Adipocyte (in vitro differentiated cells): Measurements from ENCODE around the gene CLCN6.

Experiments used
- DNase-seq: peaks from one replicate; pipeline ENCODE4 v3.0.0-alpha.2; 2015; ENCODE audit warnings: low read depth
- H3K27me3 ChIP-seq: replicated peaks from 2 replicates; pipeline ENCODE4 v1.7.0; 2013; ENCODE audit warnings: mild to moderate bottlenecking, low read length, moderate library complexity; ENCODE audit not compliant: control insufficient read depth, insufficient read depth
- H3K36me3 ChIP-seq: 2 replicates; pipeline ENCODE4 v1.7.0; 2013; ENCODE audit warnings: low read length, mild to moderate bottlenecking, moderate library complexity; ENCODE audit not compliant: control insufficient read depth, insufficient read depth, severe bottlenecking
- H3K4me1 ChIP-seq: 2 replicates; pipeline ENCODE4 v1.7.0; 2013; ENCODE audit warnings: mild to moderate bottlenecking, low read length, moderate library complexity; ENCODE audit not compliant: control insufficient read depth, insufficient read depth
- H3K4me3 ChIP-seq: 2 replicates; pipeline ENCODE4 v1.7.0; 2013; ENCODE audit warnings: mild to moderate bottlenecking, low read length, moderate library complexity
- H3K9ac ChIP-seq: 2 replicates; pipeline ENCODE4 v1.7.0; 2013; ENCODE audit warnings: mild to moderate bottlenecking, low read length, moderate library complexity
- H3K9me3 ChIP-seq: 2 replicates; pipeline ENCODE4 v1.7.0; 2013; ENCODE audit warnings: mild to moderate bottlenecking, low read length, moderate library complexity; ENCODE audit not compliant: control insufficient read depth

The CLCN6 gene

DNA sequence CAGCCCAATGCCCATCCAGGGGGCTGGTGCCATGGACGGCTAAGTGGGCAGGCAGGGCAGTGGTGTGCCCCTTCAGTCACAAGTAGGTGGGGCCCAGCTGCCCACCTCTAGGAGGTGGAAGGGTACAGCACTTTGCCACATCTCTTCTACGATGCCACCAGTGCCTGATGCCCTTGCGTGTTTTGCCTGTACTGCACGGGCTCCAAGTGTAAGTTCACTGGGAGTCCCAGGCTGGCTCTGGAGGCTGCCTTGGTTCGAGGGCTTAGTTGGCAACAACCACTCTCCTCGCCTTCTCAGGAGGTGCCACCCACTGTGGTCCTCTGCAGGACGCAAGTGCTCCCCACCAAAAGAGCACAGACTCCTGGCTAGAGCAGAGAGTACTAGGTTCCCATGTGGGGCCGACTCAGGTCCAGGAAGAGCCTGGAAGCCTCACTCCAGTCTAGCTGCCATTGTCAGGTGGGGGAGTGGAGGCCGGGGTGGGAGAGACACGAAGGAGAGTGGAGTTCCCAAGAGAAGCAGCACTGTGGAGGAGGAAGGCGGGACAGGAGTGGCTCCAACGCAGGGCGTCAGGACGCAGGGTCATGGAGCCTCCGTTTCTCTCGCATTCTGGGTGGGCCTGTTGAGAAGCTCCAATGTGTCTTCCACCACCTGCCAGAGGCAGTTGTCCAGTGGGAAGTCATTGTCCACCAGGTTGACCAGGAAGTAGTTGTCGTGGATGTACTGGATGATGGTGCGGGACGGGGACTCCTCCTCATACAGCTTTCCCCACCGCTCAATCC, 15.7 kb upstream of the CLCN6 start:
- Histone ChIP-seq H3K4me1 (peaks cover 58% of the 10 kb centered on the region), H3K27me3 (no peaks in the 10 kb centered on the region), H3K4me3 (peak overlapping the region; percentile 40), H3K9ac (peak overlapping the region; percentile 59), H3K36me3 (peaks cover 28% of the 10 kb centered on the region), H3K9me3 (no peaks in the 10 kb centered on the region)
- DNase-seq, result no peak

DNA sequence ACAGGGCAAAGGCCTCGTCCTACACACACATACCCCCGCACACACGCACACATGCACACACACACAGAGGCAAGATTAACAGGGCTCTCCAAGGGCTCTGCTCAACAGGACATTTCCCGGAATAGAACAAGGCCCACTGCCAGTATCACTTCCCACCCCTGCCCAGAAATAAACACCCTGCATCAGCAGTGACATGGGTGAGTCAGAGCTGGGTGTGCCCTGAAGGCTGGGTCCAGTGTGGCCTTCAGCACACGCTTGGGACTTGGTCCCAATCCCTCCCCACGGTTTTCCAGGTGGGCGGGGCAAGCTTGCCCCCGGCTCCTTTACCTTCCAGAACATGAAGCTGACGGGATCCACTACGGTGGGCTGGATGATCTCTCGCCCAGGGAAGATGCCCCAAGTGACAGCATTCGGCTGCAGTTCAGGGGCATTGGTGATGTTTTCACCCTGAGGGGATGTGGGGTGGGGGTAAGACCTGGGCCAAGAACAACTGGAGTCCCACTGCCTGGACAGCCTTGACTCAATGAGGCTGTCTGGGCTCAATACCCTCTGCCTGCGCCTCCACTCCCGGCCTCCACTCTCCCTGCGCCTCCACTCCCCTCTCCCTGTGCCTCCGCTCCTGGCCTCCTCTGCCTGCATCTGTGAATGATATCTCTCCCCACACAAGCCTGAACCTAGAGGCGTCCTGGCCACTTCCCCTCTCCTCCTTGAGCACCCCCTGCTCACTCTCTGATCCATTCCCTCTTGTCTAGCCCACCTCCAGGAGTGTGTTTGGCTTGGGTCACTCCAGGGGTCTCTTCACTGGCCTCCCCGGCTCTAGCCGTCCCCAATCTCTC, 14.9 kb upstream of the CLCN6 start:
- H3K27me3 ChIP-seq, result no peaks in the 10 kb centered on the region
- H3K36me3 ChIP-seq, result peaks cover 36% of the 10 kb centered on the region
- H3K9me3 ChIP-seq, result no peaks in the 10 kb centered on the region
- H3K9ac ChIP-seq, result peak overlapping the region; percentile 59
- peak overlapping the region; percentile 40 for H3K4me3 ChIP-seq
- peak; percentile 89 for DNase-seq
- peaks cover 57% of the 10 kb centered on the region for H3K4me1 ChIP-seq

DNA sequence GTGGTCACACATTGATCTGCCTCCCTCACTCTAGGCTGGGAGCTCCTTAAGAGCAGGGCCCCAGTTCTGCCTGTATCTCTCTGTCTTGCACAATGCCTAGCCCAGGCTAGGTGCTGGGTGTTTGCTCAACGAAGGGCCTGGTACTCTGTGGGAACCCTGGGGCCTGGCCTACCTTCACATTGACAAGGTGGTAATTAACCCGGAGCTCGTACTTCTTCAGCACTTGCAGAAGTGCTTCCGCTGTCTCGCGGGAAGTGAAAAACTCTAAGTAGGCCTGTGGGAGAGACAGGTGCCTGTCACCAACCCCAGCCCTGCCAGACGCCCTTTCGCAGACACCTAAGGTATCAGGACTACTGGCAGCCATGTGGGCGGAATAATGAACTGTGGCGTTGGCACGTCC, 13.9 kb upstream of the CLCN6 start:
- peaks cover 61% of the 10 kb centered on the region for H3K4me1 ChIP-seq

DNA sequence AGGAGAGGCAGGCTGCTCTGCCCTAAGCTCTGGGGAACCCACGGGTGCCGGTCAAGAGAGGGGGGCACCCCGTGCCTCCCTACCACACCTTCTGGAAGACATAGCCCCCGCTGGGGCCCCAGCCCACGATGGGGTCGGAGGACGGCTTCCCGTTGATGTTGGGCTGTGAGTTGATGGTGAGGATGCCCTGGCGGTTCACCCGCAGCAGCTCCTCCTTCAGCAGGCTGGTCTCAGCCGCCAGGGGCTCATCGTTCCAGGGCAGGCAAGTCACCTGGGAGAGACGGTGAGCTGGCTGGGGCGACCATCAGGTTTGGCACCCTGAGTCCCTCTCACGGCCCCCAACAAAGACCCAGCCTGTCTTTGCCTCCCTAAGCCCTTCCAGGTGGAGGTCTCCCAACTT, 12.2 kb upstream of the CLCN6 start:
- Histone ChIP-seq H3K4me3 (no peak overlapping the region), H3K9me3 (no peaks in the 10 kb centered on the region), H3K36me3 (peaks cover 44% of the 10 kb centered on the region), H3K27me3 (no peaks in the 10 kb centered on the region), H3K4me1 (peaks cover 55% of the 10 kb centered on the region), H3K9ac (no peak overlapping the region)
- DNase-seq, result no peak

More for the DNA sequence above, 13.9 kb upstream of the CLCN6 start:
- Histone ChIP-seq H3K27me3 (no peaks in the 10 kb centered on the region), H3K4me3 (no peak overlapping the region), H3K9me3 (no peaks in the 10 kb centered on the region), H3K36me3 (peaks cover 38% of the 10 kb centered on the region), H3K9ac (peak overlapping the region; percentile 59)
- DNase-seq, result no peak

DNA sequence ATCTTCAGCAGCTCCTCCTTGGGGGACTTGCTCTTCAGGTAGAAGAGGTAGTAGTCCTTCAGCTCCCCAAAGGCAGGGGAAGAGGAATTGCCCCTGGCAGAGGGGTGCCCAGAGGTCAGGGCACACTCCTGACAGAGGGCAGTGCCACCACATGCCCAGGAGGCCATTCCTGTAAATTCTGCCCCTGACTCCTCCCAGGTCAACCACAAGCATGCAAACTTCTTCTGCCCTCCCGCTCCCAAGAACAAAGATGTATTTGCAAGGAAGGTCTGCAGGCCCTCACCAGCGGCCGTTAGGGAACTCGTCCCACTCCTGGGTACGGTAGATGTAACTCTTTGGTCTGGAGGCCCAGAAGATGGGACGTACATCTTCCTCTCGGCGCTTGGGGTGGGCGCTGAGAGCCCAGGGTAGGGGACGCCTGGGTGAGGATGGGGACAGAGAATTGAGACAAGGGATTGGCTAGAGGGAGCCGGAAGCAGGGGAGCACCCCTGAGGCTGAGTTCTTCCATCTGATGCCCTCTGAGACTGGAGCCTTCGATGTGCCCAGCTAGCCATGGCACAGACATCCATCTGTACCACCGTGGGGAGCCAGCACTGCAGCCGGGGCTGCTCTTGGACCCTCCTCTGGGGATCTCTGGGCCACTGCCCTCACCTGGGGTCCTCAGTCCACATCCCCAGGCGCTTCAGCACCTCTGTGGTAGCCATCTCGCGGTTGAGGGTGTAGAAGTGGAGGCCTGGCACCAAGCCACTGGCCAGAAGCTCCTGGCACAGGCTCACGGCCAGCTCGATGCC, 11.3 kb upstream of the CLCN6 start:
- Histone ChIP-seq H3K9ac (no peak overlapping the region), H3K9me3 (no peaks in the 10 kb centered on the region), H3K27me3 (no peaks in the 10 kb centered on the region), H3K4me3 (no peak overlapping the region), H3K4me1 (peaks cover 54% of the 10 kb centered on the region), H3K36me3 (peaks cover 44% of the 10 kb centered on the region)
- no peak for DNase-seq

DNA sequence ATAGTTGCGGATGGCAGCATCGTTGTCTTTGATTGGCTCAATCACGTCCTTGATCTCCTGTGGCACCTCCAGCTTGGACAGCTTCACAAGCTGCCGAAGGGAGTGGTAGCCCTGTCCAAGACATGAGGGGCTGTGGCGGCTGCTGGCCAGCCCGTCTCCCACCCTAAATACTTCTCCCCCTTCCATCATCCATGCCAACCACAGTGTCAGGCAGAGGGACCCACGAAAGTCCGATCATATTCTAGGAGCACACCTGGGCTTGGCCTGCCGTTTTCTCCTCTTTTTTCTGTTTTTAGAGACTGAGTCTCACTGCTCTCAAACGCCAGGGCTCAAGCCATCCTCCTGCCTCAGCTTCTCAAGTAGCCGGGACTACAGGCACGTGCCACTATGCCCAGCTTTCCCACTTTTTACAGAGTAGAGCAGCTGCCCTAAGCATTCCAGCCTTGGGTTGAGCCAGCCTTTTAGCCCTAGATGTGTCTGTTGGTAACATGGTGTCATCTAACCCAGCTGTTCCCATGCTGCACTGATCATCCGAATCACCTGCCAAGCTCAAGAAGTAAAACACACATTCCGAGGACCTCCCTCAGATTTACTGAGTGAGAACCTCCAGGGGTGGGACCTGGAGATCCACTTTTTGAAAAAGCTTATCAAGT, 10.6 kb upstream of the CLCN6 start:
- H3K9ac ChIP-seq, result no peak overlapping the region
- H3K9me3 ChIP-seq, result no peaks in the 10 kb centered on the region
- H3K4me1 ChIP-seq, result peaks cover 47% of the 10 kb centered on the region
- DNase-seq, result no peak
- no peak overlapping the region for H3K4me3 ChIP-seq
- H3K27me3 ChIP-seq, result no peaks in the 10 kb centered on the region
- peaks cover 51% of the 10 kb centered on the region for H3K36me3 ChIP-seq

DNA sequence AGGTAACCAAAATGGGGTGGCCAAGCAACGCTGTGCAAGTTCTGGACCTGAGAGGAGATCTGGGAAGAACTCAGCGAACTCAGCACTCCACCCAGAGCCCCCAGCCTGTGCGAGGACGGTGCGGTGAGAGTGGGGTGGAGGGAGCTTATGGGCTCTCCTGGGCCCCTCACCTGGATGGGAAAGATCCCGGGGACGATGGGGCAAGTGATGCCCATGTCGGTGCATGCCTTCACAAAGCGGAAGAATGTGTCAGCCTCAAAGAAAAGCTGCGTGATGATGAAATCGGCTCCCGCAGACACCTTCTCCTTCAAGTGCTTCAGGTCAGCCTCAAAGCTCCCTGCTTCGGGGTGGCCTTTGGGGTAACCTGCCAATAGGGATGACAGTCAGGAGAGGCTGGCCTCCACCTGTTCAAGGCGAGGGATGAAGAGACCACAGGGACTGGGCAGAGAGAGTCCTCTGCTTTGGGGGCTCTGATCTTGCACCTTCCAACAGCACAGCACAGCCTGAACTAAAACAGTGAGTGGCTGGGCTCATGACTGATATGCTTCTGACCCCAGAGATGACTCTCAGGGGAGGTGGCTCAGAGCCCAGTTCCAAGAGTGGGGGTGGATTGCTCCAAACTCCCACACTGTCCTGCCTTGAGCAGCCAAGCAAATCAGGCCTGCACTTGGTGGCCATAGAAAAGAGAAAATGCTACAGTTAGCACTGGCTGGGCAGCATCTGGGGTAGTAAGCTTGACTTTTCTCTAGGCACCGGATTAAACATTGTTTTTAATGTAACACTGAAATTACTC, 9.8 kb upstream of the CLCN6 start:
- Histone ChIP-seq H3K36me3 (peaks cover 59% of the 10 kb centered on the region), H3K4me1 (peaks cover 39% of the 10 kb centered on the region), H3K9me3 (no peaks in the 10 kb centered on the region), H3K27me3 (no peaks in the 10 kb centered on the region), H3K4me3 (no peak overlapping the region), H3K9ac (peak overlapping the region; percentile 57)
- no peak for DNase-seq

DNA sequence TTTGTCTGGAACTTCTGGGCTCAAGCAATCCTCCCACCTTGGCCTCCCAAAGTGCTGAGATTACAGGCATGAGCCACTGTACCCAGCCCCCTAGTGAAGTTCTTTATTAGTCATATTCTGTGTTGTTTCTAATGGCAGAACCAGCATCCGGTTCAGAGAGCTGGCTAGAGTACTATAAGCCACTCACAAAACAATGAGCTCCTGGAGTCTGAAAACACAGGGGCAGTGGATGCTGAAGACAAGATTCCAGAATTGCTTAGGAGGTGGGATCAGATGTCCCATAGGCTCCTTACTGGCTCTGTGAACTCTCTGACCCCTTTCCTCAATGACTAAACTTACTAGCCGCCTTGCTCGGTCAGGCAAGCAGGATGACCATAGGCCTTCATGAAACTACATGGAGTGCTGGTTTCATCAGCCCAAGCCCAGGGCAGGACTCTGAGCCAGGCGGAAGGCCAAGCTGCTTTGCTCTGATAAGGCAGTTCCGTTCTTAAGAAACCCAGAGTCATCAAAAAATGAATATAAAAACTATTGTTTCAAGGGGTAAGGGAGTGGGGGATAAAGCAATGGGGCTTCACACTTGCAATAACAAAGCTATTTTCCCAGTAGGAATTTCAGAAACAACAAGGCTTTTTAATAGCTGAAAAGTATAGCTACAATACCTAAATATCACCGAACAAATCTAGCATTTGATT, 8.3 kb upstream of the CLCN6 start:
- Histone ChIP-seq H3K4me3 (no peak overlapping the region), H3K9me3 (no peaks in the 10 kb centered on the region), H3K9ac (peak overlapping the region; percentile 20), H3K4me1 (peaks cover 35% of the 10 kb centered on the region), H3K27me3 (no peaks in the 10 kb centered on the region), H3K36me3 (peaks cover 54% of the 10 kb centered on the region)
- DNase-seq, result no peak

DNA sequence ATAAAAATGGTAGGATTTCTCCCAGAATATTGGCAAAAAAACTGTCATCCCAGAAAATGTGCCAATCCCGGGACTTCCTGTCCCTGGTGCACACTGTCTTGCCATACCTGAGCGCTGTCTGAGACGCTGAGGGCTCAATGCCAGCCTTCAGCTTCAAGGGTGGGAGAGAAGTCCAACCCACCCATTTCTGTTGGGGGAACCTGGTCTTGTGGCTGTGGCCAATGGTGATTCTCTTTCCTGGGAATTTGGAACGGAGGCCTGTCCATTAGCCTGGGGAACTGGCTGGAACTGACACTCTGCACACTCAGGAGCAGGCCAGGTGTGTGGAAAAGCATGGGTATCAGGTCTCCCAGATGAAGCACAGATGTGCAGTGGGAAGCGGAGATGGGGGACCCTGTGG, 6.9 kb upstream of the CLCN6 start:
- peaks cover 47% of the 10 kb centered on the region for H3K4me1 ChIP-seq
- DNase-seq, result no peak
- peaks cover 45% of the 10 kb centered on the region for H3K36me3 ChIP-seq
- H3K9ac ChIP-seq, result no peak overlapping the region
- H3K4me3 ChIP-seq, result no peak overlapping the region
- no peaks in the 10 kb centered on the region for H3K27me3 ChIP-seq
- H3K9me3 ChIP-seq, result no peaks in the 10 kb centered on the region

DNA sequence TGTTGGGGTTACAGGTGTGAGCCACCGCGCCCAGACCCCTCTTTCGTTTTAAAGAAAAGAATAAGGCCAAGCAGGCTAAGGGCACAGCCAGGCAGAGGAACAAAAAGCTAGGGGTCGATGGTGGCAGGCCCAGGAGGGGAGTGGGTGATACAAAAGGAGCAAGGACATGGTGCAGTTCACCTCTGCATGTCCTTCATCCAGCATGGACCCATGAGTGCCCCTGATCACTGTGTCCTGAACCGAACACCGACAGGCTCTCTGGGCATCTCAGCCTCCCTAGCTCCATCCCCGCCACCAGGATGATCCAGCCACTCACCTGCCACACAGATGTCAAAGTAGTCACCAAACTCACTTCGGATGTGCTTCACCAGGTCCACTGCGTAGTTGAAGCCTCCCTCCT, 6.1 kb upstream of the CLCN6 start:
- Histone ChIP-seq H3K4me1 (peaks cover 52% of the 10 kb centered on the region), H3K4me3 (no peak overlapping the region), H3K9ac (no peak overlapping the region), H3K27me3 (no peaks in the 10 kb centered on the region), H3K9me3 (no peaks in the 10 kb centered on the region), H3K36me3 (peaks cover 37% of the 10 kb centered on the region)
- no peak for DNase-seq
